KOPT-K1 (cell line): Measurements from ENCODE around the gene SLC12A3.
"Not testable (repeated sequence)": the region's sequence is repeated elsewhere in the genome, so short reads cannot be mapped to it uniquely, and the experiment has no call there.

Experiments used
- H3K27ac ChIP-seq: fragments of 200-600 bp; sonication (generic); 2 replicates; pipeline ENCODE4 v1.5.1; 2016; ENCODE audit warnings: antibody characterized with exemption, mild to moderate bottlenecking, low read depth, low read length; ENCODE audit not compliant: poor library complexity, severe bottlenecking
- H3K36me3 ChIP-seq: fragments of 200-600 bp; sonication (generic); 2 replicates; pipeline ENCODE4 v1.5.1; 2017; ENCODE audit warnings: antibody characterized with exemption, mild to moderate bottlenecking, low read length, moderate library complexity; ENCODE audit not compliant: insufficient read depth
- H3K9me3 ChIP-seq: fragments of 200-600 bp; sonication (generic); 2 replicates; pipeline ENCODE4 v1.5.1; 2017; ENCODE audit warnings: antibody characterized with exemption, low read length, mild to moderate bottlenecking; ENCODE audit not compliant: insufficient read depth, poor library complexity, severe bottlenecking

Gene SLC12A3

GRCh38 chr16:56855946-56856345 lies 9.1 kb upstream of the SLC12A3 start:
- H3K27ac ChIP-seq, result no peak overlapping the region
- H3K36me3 ChIP-seq, result no peaks in the 10 kb centered on the region

GRCh38 chr16:56856876-56857447 lies 8.0 kb upstream of the SLC12A3 start:
- H3K27ac ChIP-seq, result no peak overlapping the region
- no peaks in the 10 kb centered on the region for H3K36me3 ChIP-seq
- H3K9me3 ChIP-seq, result no peaks in the 10 kb centered on the region

More at GRCh38 chr16:56855946-56856345, 9.1 kb upstream of the SLC12A3 start:
- no peaks in the 10 kb centered on the region for H3K9me3 ChIP-seq

- Histone ChIP-seq H3K36me3 (no peaks in the 10 kb centered on the region), H3K9me3 (no peaks in the 10 kb centered on the region), H3K27ac (no peak overlapping the region)
Measured at GRCh38 chr16:56858374-56858773, 6.6 kb upstream of the SLC12A3 start.

- Histone ChIP-seq H3K9me3 (no peaks in the 10 kb centered on the region), H3K36me3 (no peaks in the 10 kb centered on the region), H3K27ac (peak overlapping the region; percentile 78)
Measured at GRCh38 chr16:56859636-56860035, 5.4 kb upstream of the SLC12A3 start.

- no peaks in the 10 kb centered on the region for H3K9me3 ChIP-seq
- no peaks in the 10 kb centered on the region for H3K36me3 ChIP-seq
- peak overlapping the region; percentile 78 for H3K27ac ChIP-seq
Measured at GRCh38 chr16:56860226-56861020, 4.6 kb upstream of the SLC12A3 start.

GRCh38 chr16:56861092-56861610 lies 3.9 kb upstream of the SLC12A3 start:
- no peaks in the 10 kb centered on the region for H3K9me3 ChIP-seq
- H3K27ac ChIP-seq, result peak overlapping the region; percentile 78

GRCh38 chr16:56861756-56862155 lies 3.3 kb upstream of the SLC12A3 start:
- Histone ChIP-seq H3K27ac (peak overlapping the region; percentile 78), H3K36me3 (no peaks in the 10 kb centered on the region), H3K9me3 (no peaks in the 10 kb centered on the region)

More at GRCh38 chr16:56861092-56861610, 3.9 kb upstream of the SLC12A3 start:
- no peaks in the 10 kb centered on the region for H3K36me3 ChIP-seq

GRCh38 chr16:56862776-56863175 lies 2.2 kb upstream of the SLC12A3 start:
- Histone ChIP-seq H3K9me3 (no peaks in the 10 kb centered on the region), H3K27ac (no peak overlapping the region), H3K36me3 (no peaks in the 10 kb centered on the region)

GRCh38 chr16:56865394-56866062 lies 521 bp downstream of the SLC12A3 start:
- no peaks in the 10 kb centered on the region for H3K36me3 ChIP-seq

GRCh38 chr16:56866955-56867830 lies 2.2 kb downstream of the SLC12A3 start:
- Histone ChIP-seq H3K27ac (no peak overlapping the region), H3K9me3 (no peaks in the 10 kb centered on the region), H3K36me3 (no peaks in the 10 kb centered on the region)

More at GRCh38 chr16:56865394-56866062, 521 bp downstream of the SLC12A3 start:
- Histone ChIP-seq H3K9me3 (no peaks in the 10 kb centered on the region), H3K27ac (no peak overlapping the region)

- H3K9me3 ChIP-seq, result no peaks in the 10 kb centered on the region
- H3K27ac ChIP-seq, result no peak overlapping the region
- no peaks in the 10 kb centered on the region for H3K36me3 ChIP-seq
Measured at GRCh38 chr16:56868175-56868574, 3.2 kb downstream of the SLC12A3 start.

- not testable (repeated sequence) for H3K27ac ChIP-seq, H3K9me3 ChIP-seq, H3K36me3 ChIP-seq
Measured at GRCh38 chr16:56868766-56869165, 3.8 kb downstream of the SLC12A3 start.

GRCh38 chr16:56869513-56870275 lies 4.7 kb downstream of the SLC12A3 start:
- no peak overlapping the region for H3K27ac ChIP-seq
- H3K9me3 ChIP-seq, result no peaks in the 10 kb centered on the region
- H3K36me3 ChIP-seq, result no peaks in the 10 kb centered on the region

- H3K9me3 ChIP-seq, result no peaks in the 10 kb centered on the region
- no peaks in the 10 kb centered on the region for H3K36me3 ChIP-seq
- no peak overlapping the region for H3K27ac ChIP-seq
Measured at GRCh38 chr16:56870276-56870888, 5.4 kb downstream of the SLC12A3 start.
